Adrenal gland (tissue), 5 donors: Measurements from ENCODE around the gene CLDN9.

Experiments
- CTCF ChIP-seq, 6 experiments: fragments of 450-650 bp in 4 of 6; fragments of 200-600 bp in 2 of 6; sonication (generic) in 1 of 6; IDR thresholded peaks; 1 replicate in 5 of 6; 2 replicates in 1 of 6; pipeline versions ENCODE4 v1.5.1 to v1.8.0; 2016 to 2021; ENCODE audit warnings: antibody characterized with exemption in 6 of 6, mild to moderate bottlenecking in 2 of 6, moderate library complexity in 1 of 6
- POLR2A ChIP-seq, 2 donors: fragments of 450-650 bp; IDR thresholded peaks; one replicate each; pipeline ENCODE4 v1.6.1; 2017; ENCODE audit warnings: antibody characterized with exemption in 2 of 2, mild to moderate bottlenecking in 2 of 2, moderate library complexity in 1 of 2
- donor health status: DM: no; HTN: no; CAD: no.

- TF ChIP-seq CTCF (IDR thresholded peaks at IDR 0.05) = no peak
- no peak for TF ChIP-seq POLR2A (IDR thresholded peaks at IDR 0.05)
Measured at GRCh38 chr16:3017794-3018506, 5.2 kb downstream of the CLDN9 start, which contains the start of gene CLDN6.
